ENCODE data around the gene CDH24. TPM values are rescaled to one million over a fixed set of nuclear protein-coding genes. Genes with fewer than 3 reads are reported as not detected.
"Not testable (repeated sequence)": the region's sequence is repeated elsewhere in the genome, so short reads cannot be mapped to it uniquely, and the experiment has no call there.

The CDH24 gene
- polyA plus RNA-seq, 1 donor (not counting 4 experiments of a cell fraction or from before 2014, with no cell fraction given), result 3.9 TPM

DNA sequence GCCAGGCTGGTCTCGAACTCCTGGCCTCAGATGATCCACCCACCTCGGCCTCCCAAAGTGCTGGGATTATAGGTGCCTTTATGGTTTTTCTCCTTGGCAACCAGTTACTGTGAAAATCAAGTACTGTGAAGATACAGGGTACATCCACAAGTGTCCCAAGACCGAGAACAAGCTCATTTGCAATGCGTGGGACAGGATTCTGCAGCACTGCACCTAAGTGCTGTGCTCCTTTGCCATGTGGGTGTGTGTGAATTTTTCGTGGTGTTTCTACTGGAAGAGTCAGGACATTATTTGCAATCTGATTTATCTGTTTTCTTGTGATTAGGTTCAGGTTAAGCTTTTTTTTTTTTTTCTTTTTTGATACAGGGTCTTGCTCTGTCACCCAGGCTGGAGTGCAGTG, 40.2 kb downstream of the CDH24 start:
- TF ChIP-seq EZH2 (IDR thresholded peaks at IDR 0.05; ENCODE audit: low read length), result no peak
- TF ChIP-seq, protein P1, sequence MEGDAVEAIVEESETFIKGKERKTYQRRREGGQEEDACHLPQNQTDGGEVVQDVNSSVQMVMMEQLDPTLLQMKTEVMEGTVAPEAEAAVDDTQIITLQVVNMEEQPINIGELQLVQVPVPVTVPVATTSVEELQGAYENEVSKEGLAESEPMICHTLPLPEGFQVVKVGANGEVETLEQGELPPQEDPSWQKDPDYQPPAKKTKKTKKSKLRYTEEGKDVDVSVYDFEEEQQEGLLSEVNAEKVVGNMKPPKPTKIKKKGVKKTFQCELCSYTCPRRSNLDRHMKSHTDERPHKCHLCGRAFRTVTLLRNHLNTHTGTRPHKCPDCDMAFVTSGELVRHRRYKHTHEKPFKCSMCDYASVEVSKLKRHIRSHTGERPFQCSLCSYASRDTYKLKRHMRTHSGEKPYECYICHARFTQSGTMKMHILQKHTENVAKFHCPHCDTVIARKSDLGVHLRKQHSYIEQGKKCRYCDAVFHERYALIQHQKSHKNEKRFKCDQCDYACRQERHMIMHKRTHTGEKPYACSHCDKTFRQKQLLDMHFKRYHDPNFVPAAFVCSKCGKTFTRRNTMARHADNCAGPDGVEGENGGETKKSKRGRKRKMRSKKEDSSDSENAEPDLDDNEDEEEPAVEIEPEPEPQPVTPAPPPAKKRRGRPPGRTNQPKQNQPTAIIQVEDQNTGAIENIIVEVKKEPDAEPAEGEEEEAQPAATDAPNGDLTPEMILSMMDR (optimal IDR thresholded peaks at IDR 0.05 in 1 of 3, IDR thresholded peaks at IDR 0.05 in 1 of 3, conservative IDR thresholded peaks at IDR 0.05 in 1 of 3; ENCODE audit: extremely low read depth in 1 of 3, insufficient read depth in 2 of 3, low read length in 3 of 3), result no peak
- FAIRE-seq (no peak), DNase-seq (ENCODE audit: low read depth, low spot score) (no peak)
- H3K9ac ChIP-seq (ENCODE audit: control insufficient read depth, extremely low read depth, insufficient read depth, low read length), result no peak overlapping the region
- H2AFZ ChIP-seq (ENCODE audit: control insufficient read depth, low read length), result no peak overlapping the region
- no peaks in the 10 kb centered on the region for H3K9me3 ChIP-seq (ENCODE audit: control insufficient read depth, low read depth, low read length)
- H3K4me1 ChIP-seq (ENCODE audit: control insufficient read depth, extremely low read depth, insufficient read depth, low read length), result no peaks in the 10 kb centered on the region
- H3K9me1 ChIP-seq (ENCODE audit: control insufficient read depth, extremely low read depth, insufficient read depth, low read length), result no peaks in the 10 kb centered on the region
- H3K27ac ChIP-seq (ENCODE audit: control insufficient read depth, insufficient read depth, low read length), result no peak overlapping the region
- H3K79me2 ChIP-seq (ENCODE audit: control insufficient read depth, insufficient read depth, low read length), result no peaks in the 10 kb centered on the region
- no peaks in the 10 kb centered on the region for H4K20me1 ChIP-seq (ENCODE audit: control insufficient read depth, extremely low read depth, insufficient read depth, low read length)
- H3K4me2 ChIP-seq (ENCODE audit: control insufficient read depth, extremely low read depth, insufficient read depth, low read depth, low read length), result no peak overlapping the region
- dilution Hi-C loops (cut with MboI; ENCODE audit: extremely low pct_ligation_motif_present, low sequenced_read_pairs), result no loop called here
- H3K27me3 ChIP-seq (ENCODE audit: control insufficient read depth, extremely low read depth, insufficient read depth, low read length), result no peaks in the 10 kb centered on the region
- H3K4me3 ChIP-seq (ENCODE audit: control insufficient read depth in 2 of 3, extremely low read depth in 1 of 3, insufficient read depth in 2 of 3, low read depth in 1 of 3, low read length in 3 of 3), result no peak overlapping the region
- H3K36me3 ChIP-seq (ENCODE audit: control insufficient read depth in 2 of 2, extremely low read depth in 1 of 2, insufficient read depth in 2 of 2, low read length in 2 of 2), result no peaks in the 10 kb centered on the region

DNA sequence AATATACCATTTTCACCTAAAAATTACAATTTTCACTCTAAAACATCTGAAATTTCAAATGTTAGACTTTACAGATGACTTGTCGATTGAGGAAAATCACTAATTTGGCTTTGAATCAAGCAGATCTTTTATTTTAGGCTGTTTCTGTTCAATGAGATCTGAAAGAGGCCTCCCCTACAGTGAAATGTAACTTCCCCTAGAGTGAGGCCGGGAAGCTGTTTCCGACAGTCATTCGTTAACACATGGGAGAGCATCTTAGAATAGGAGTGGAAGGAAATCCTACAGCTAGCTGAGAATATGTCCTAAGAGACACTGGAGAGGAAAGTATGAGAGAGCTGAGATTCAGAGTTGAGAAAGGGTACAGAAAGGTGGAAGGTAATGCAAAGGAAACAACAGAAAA, 41.7 kb downstream of the CDH24 start:
- Histone ChIP-seq H3K4me2 (ENCODE audit: control insufficient read depth, extremely low read depth, insufficient read depth, low read depth, low read length) (no peak overlapping the region), H3K9me3 (ENCODE audit: control insufficient read depth, low read depth, low read length) (no peaks in the 10 kb centered on the region), H3K9ac (ENCODE audit: control insufficient read depth, extremely low read depth, insufficient read depth, low read length) (no peak overlapping the region), H3K27me3 (ENCODE audit: control insufficient read depth, extremely low read depth, insufficient read depth, low read length) (no peaks in the 10 kb centered on the region), H3K9me1 (ENCODE audit: control insufficient read depth, extremely low read depth, insufficient read depth, low read length) (no peaks in the 10 kb centered on the region), H3K4me3 (ENCODE audit: control insufficient read depth in 2 of 3, extremely low read depth in 1 of 3, insufficient read depth in 2 of 3, low read depth in 1 of 3, low read length in 3 of 3) (no peak overlapping the region), H4K20me1 (ENCODE audit: control insufficient read depth, extremely low read depth, insufficient read depth, low read length) (no peaks in the 10 kb centered on the region), H3K27ac (ENCODE audit: control insufficient read depth, insufficient read depth, low read length) (no peak overlapping the region), H3K79me2 (ENCODE audit: control insufficient read depth, insufficient read depth, low read length) (no peaks in the 10 kb centered on the region), H3K36me3 (ENCODE audit: control insufficient read depth in 2 of 2, extremely low read depth in 1 of 2, insufficient read depth in 2 of 2, low read length in 2 of 2) (no peaks in the 10 kb centered on the region), H2AFZ (ENCODE audit: control insufficient read depth, low read length) (no peak overlapping the region), H3K4me1 (ENCODE audit: control insufficient read depth, extremely low read depth, insufficient read depth, low read length) (no peaks in the 10 kb centered on the region)
- TF ChIP-seq, protein P1 (optimal IDR thresholded peaks at IDR 0.05 in 1 of 3, IDR thresholded peaks at IDR 0.05 in 1 of 3, conservative IDR thresholded peaks at IDR 0.05 in 1 of 3; ENCODE audit: extremely low read depth in 1 of 3, insufficient read depth in 2 of 3, low read length in 3 of 3), result no peak
- TF ChIP-seq EZH2 (IDR thresholded peaks at IDR 0.05; ENCODE audit: low read length), result no peak
- DNase-seq (ENCODE audit: low read depth, low spot score) (no peak), FAIRE-seq (no peak)
- dilution Hi-C loops (cut with MboI; ENCODE audit: extremely low pct_ligation_motif_present, low sequenced_read_pairs), result no loop called here

DNA sequence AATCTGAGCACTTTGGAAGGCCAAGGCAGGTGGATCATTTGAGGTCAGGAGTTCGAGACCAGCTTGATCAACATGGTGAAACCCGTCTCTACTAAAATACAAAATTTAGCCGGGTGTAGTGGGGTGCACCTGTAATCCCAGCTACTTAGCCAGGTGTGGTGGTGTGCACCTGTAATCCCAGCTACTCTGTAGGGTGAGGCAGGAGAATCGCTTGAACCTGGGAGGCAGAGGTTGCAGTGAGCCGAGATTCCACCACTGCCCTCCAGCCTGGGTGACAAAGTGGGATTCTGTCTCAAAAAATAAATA, 43.6 kb downstream of the CDH24 start:
- H4K20me1 ChIP-seq (ENCODE audit: control insufficient read depth, extremely low read depth, insufficient read depth, low read length); H3K27me3 ChIP-seq (ENCODE audit: control insufficient read depth, extremely low read depth, insufficient read depth, low read length); H3K4me3 ChIP-seq (ENCODE audit: control insufficient read depth in 2 of 3, extremely low read depth in 1 of 3, insufficient read depth in 2 of 3, low read depth in 1 of 3, low read length in 3 of 3); H2AFZ ChIP-seq (ENCODE audit: control insufficient read depth, low read length); H3K4me2 ChIP-seq (ENCODE audit: control insufficient read depth, extremely low read depth, insufficient read depth, low read depth, low read length); H3K9me3 ChIP-seq (ENCODE audit: control insufficient read depth, low read depth, low read length); H3K36me3 ChIP-seq (ENCODE audit: control insufficient read depth in 2 of 2, extremely low read depth in 1 of 2, insufficient read depth in 2 of 2, low read length in 2 of 2); H3K9ac ChIP-seq (ENCODE audit: control insufficient read depth, extremely low read depth, insufficient read depth, low read length); FAIRE-seq; DNase-seq (ENCODE audit: low read depth, low spot score); dilution Hi-C loops (cut with MboI; ENCODE audit: extremely low pct_ligation_motif_present, low sequenced_read_pairs); H3K79me2 ChIP-seq (ENCODE audit: control insufficient read depth, insufficient read depth, low read length); H3K27ac ChIP-seq (ENCODE audit: control insufficient read depth, insufficient read depth, low read length); H3K9me1 ChIP-seq (ENCODE audit: control insufficient read depth, extremely low read depth, insufficient read depth, low read length): not testable (repeated sequence)
- peaks cover 13% of the 10 kb centered on the region for H3K4me1 ChIP-seq (ENCODE audit: control insufficient read depth, extremely low read depth, insufficient read depth, low read length)
